Measurements from ENCODE around the gene VPS4A.
"Not testable (repeated sequence)": the region's sequence is repeated elsewhere in the genome, so short reads cannot be mapped to it uniquely, and the experiment has no call there.

The VPS4A gene

GRCh38 chr16:69327585-69328310 is 16.6 kb downstream of the VPS4A start:
- DNase-seq (ENCODE audit: low read depth): no peak

GRCh38 chr16:69328854-69329316 is 17.7 kb downstream of the VPS4A start:
- no peak for DNase-seq (ENCODE audit: low read depth)

GRCh38 chr16:69329369-69330285 is 18.5 kb downstream of the VPS4A start:
- peak; percentile 47 for DNase-seq (ENCODE audit: low read depth)

- peak; percentile 81 for DNase-seq (ENCODE audit: low read depth)
Observed at GRCh38 chr16:69330286-69331109, 19.3 kb downstream of the VPS4A start, which contains the start of gene PDF. Gene PDF (minus strand): TSS chr16:69330588. CDS start chr16:69330570, 18 bp downstream.

DNA sequence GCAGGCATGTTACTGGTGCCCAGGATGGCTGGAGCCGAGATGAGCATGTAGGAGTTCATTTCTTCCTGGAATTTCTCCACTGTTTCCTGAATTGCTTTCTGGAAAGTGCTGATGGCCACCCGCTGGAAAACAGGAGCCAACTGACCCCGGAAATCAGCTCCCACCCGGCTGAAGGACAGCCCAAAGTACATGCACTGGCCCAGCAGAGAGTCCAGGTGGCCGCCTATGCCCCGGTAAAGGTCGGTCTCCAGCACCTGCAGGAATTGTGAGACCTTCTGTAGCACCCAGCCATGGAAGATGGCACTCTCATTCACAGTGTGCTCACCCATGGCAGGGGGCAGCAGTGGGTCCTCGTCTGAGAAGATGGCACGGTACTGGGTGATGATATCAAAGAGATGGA is 23.5 kb downstream of the VPS4A start:
- no peak for DNase-seq (ENCODE audit: low read depth)

- no peak for DNase-seq (ENCODE audit: low read depth)
Observed at GRCh38 chr16:69338557-69339288, 27.6 kb downstream of the VPS4A start.

DNA sequence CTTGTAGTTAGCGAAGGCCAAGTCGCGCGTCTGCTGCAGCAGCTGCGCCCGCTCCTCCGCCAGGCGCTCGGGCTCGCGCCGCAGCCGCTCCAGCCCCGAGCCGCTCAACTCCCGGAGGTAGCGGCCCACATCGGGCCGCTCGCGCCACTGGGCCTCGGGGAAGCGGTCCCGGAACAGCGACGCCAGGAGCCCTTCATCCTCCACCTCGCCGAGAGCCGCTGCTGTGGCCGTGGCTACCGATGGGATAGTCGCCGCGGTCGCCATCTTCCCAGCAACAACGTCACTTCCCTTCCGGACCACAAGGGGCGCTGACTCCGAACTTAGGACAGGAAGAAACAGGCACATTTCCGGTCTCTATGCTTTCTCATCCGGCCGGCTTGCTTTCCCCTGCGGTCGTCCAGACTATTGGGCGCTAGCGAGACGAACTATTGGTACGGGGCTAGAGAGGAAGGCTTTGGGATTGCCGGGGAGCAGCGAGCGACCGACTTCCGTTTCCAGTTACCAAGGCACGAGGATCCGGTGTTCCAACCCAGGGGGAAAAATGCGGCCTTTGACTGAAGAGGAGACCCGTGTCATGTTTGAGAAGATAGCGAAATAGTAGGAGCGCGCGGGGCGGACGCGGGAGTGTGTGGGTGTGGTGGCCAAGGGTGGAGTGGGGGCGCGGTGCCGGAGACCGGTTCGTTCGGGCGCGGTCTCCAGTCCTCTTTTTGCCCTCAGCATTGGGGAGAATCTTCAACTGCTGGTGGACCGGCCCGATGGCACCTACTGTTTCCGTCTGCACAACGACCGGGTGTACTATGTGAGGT is 28.3 kb downstream of the VPS4A start, which contains the start of the genes COG8 and NIP7:
TSS of gene COG8 (minus strand) at position 276 of the 806 bp plus-strand sequence. CDS start at position 264, 12 bp downstream.
TSS of gene NIP7 (plus strand) at position 484 of the 806 bp plus-strand sequence. CDS start at position 542, 58 bp downstream.
- peak; percentile 82 for DNase-seq (ENCODE audit: low read depth)

DNA sequence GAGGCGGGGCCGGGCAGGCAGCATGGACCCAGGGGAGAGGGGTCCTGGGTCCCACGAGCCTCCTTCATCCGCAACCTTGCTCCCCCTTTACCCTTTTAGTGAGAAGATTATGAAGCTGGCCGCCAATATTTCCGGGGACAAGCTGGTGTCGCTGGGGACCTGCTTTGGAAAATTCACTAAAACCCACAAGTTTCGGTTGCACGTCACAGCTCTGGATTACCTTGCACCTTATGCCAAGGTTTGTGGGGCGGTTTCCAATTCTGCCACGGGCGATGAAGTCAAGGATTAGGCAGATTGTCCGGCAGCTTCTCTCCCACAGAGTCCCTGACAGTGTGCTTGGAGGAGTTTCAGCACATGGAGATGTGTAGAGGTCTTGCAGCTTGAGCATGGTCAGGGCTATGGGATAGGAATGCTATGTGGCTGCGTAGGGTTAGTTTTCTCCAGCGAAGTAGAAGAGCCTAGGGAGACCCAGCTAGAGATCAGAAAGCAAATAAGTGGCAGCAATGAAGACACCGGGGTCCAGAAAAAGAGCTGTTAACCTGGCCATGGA is 29.0 kb downstream of the VPS4A start:
- no peak for DNase-seq (ENCODE audit: low read depth)

DNA sequence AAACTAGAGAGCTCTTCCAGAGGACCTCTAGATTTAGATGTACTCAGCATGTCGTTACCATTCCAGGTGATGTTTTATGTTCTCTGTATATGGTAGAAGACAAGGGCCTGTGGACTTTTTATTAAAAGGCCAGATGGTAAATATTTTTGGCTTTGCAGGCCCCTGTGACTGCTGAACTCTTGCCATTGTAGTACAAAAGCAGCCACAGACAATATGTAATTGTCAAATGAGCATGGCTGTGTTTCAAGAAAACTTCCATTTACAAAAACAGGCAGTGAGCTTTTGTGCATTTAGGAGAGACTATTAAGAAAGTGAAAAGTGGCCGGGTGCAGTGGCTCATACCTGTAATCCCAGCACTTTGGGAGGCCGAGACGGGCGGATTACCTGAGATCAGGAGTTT is 33.0 kb downstream of the VPS4A start:
- no peak for DNase-seq (ENCODE audit: low read depth)

DNA sequence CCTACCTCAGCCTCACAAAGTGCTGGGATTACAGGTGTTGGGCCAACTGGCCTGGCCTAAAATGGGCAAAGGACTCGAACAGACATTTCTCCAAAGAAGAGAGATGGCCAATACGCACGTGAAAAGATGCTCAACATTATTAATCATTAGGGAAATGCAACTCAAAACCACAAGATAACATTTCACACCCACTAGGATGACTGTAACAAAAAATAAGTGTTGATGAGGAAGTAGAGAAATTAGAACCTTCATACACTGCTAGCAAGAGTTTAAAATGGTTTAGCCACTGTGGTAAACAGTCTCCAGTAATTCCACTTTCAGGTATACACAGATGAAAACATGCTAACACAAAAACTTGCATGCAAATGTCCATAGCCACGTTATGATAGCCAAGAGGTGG is 34.8 kb downstream of the VPS4A start:
- DNase-seq (ENCODE audit: low read depth): no peak

DNA sequence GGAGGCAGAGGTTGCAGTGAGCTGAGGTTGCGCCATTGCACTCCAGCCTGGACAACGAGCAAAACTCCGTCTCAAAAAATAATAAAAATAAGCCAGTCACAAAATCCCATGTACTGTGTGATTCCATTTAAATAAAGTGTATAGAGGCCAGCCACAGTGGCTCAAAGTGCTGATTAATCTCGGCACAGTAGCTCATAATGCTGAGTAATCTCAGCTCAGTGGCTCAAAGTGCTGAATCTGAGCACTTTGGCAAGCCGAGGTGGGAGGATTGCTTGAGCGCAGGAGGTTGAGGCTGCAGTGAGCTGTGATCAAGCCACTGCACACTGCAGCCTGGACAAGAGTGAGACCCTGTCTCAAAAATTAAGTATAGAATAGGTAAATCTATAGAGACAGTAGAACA is 35.5 kb downstream of the VPS4A start:
- DNase-seq (ENCODE audit: low read depth): no peak

- DNase-seq (ENCODE audit: low read depth): no peak
Observed at GRCh38 chr16:69348222-69348621, 37.1 kb downstream of the VPS4A start.

GRCh38 chr16:69349536-69349935 is 38.4 kb downstream of the VPS4A start:
- DNase-seq (ENCODE audit: low read depth): no peak

GRCh38 chr16:69350536-69351133 is 39.5 kb downstream of the VPS4A start:
- DNase-seq (ENCODE audit: low read depth): no peak

- DNase-seq (ENCODE audit: low read depth): no peak
Observed at GRCh38 chr16:69351309-69352027, 40.3 kb downstream of the VPS4A start, which contains the start of gene TMED6. Gene TMED6 (minus strand): TSS chr16:69351786. CDS start chr16:69351753, 33 bp downstream.

DNA sequence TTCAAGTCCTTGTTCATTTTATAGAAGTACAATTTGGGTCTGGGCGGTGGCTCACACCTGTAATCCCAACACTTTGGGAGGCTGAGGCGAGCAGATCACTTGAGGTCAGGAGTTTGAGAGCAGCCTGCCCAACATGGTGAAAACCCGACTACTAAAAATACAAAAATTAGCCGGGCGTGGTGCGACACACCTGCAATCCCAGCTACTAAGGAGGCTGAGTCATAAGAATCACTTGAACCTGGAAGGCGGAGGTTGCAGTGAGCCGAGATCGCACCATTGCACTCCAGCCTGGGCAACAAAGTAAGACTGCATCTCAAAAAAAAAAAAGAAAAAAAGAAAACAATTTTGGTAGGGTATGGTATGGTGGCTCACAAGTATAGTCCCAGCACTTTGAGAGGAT is 48.9 kb downstream of the VPS4A start:
- not testable (repeated sequence) for DNase-seq (ENCODE audit: low read depth)

DNA sequence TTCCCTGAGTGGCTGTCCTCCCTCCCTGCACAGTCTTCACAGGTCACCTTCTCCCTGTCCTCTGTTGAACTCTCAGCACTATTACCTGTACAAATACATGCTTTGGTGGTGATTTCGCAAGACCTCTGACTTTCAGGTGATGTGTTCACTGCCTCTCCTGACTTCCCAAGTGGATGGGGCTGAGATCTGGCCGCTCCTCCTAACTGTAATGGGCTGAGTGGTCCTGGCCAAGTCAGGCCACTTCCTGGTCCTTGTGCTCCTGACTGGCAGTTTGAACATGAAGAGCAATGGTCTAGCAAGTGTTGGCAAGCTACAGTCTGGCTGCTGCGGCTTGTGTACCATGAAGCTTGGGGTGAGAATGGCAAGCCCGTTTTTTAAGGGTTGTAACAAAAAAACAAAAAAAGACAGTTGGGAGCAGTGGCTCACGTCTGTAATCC is 52.1 kb downstream of the VPS4A start:
- DNase-seq (ENCODE audit: low read depth): no peak

DNA sequence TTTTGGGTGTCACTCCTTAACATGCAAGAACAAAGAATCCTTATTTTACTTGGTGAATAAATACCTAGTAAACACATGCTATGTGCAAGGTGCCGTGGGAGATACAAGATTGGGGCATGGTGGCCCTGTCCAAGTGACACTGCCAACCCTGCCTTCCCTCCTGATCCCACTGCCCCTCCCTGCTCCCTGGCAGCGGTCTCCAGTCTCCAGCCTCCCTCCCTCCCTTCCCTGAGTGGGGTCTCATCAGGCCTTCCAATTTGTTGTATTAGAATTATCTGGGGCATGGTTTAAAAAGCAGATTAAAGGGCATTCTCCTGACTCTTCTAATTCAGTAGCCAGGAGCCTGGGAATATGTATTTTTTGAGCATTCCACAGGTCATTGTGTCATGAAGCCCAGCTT is 52.9 kb downstream of the VPS4A start:
- DNase-seq (ENCODE audit: low read depth): no peak

DNA sequence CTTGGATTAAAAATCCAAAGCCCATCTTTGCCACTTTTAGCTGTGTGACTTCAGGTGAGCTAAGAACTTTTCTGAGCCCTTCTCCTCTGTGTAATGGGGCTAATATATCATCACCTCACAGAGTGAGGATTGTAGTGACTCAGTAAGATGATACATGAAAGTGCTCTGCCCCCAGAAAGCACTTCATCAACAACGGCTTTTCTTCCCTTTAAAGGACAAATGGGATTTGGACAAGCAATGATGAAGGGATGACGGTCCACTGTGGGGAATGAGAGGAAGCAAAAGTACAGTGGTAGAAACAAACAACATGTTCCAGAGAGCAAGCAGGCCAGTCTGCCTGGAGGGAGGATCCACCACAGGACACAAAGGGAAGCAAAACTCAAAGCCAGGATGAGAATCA is 54.8 kb downstream of the VPS4A start:
- no peak for DNase-seq (ENCODE audit: low read depth)
